Lower leg skin (tissue), 4 donors: ENCODE data around the gene RIOX2. TPM values are rescaled to one million over a fixed set of nuclear protein-coding genes. Genes with fewer than 3 reads are reported as not detected.

Source experiments
- DNase-seq, 2 donors: peaks; one replicate each; pipeline ENCODE4 v3.0.0-alpha.2; 2019; ENCODE audit warnings: low spot score in 2 of 2
- H3K4me3 ChIP-seq: fragments of 200-600 bp; sonication (generic); 2 replicates; pipeline ENCODE4 v1.5.1; 2017; ENCODE audit warnings: mild to moderate bottlenecking, low read depth; ENCODE audit not compliant: poor library complexity, severe bottlenecking
- CTCF ChIP-seq, 3 donors: fragments of 450-650 bp; IDR thresholded peaks; one replicate each; pipeline ENCODE4 v1.5.1; 2016; ENCODE audit warnings: antibody characterized with exemption in 3 of 3, mild to moderate bottlenecking in 3 of 3, moderate library complexity in 2 of 3
- POLR2A ChIP-seq, 2 donors: fragments of 450-650 bp; IDR thresholded peaks; one replicate each; pipeline ENCODE4 v1.6.1; 2016 to 2017; ENCODE audit warnings: antibody characterized with exemption in 2 of 2, mild to moderate bottlenecking in 1 of 2, moderate library complexity in 1 of 2
- WGBS, 2 donors: methylation state at CpG; one replicate each; pipeline ENCODE4 v1.1.5; 2018; 5-methylcytosine and 5-hydroxymethylcytosine counted together
- intact Hi-C: fragments of 100-400 bp; cut with DNase I; formaldehyde crosslinking; loops from one replicate; pipeline ENCODE4 v1.15.0; 2023; ENCODE audit warnings: low total_unique reads
- total RNA-seq, 4 donors: library from RNA; depleted of rRNA; stranded (reverse); fragments of >200 nt; gene quantifications; one replicate each; pipeline ENCODE4 v1.1.0, GENCODE V29; 2016

RIOX2 gene
- total RNA-seq, 4 donors from 2014 or later: 37.6 to 42.5 (median 40.7) TPM

- DNase-seq: no peak
- 92 to 93% methylated on average over 9 of the region's 9 CpGs for WGBS, 2 donors
- H3K4me3 ChIP-seq: no peak overlapping the region
- no peak for TF ChIP-seq POLR2A (IDR thresholded peaks at IDR 0.05)
- no peak for TF ChIP-seq CTCF (IDR thresholded peaks at IDR 0.05)
- intact Hi-C loops: no loop called here
Observed at GRCh38 chr3:97972976-97973375, 745 bp upstream of the RIOX2 start.

DNA sequence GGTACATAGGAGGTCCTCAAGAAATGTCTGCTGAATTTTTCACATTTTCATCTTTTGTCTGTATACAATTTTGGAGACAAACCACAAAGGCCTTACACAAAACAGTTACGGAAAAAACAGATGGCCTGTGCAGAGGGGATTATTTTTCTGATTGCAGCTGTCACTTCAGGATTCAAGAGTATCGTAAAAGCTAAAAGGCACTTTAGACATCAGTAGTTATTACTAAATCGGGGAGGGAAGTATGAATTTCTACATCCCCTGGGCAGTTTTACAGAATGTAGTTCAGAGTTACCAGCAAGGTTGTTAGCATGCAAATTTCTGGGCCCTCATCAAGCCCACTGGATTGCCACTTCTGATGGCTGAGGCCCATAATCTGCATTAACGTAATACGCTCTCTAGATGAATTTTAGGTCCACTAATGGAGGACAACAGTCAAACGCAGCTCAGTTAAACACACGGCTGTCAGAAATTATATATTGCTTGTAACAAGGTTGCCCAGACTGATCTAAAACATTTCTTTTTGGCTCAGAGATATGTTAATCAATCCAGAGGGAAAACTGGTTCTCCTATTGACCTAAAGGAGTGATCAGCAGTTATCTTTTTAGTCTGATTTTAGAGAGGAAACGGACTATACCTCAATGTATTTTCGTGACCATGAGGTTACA lies 1.1 kb downstream of the RIOX2 start:
- no peak overlapping the region for H3K4me3 ChIP-seq
- no peak for DNase-seq
- 54 to 60% methylated on average over 9 of the region's 9 CpGs for WGBS, 2 donors
- TF ChIP-seq POLR2A (IDR thresholded peaks at IDR 0.05): no peak
- no peak for TF ChIP-seq CTCF (IDR thresholded peaks at IDR 0.05)
- intact Hi-C loops: no loop called here

DNA sequence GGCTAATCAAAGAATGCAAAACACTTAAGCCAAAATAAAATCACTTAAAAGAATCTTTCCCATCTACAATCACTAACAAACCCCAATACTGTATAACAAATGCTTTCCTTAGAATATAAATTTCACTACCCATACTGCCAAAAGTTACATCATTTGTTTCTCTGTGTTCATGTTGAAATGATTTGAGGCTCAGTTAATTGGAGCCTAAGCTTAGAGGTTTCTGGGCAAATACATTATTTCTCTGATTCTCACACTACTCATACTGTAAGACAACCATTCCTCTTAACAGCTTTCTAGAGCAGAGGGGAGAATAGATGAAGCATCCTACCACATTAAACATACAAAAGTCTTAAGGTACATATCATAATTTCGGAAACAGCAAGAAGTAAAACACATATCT lies 2.1 kb downstream of the RIOX2 start:
- no peak overlapping the region for H3K4me3 ChIP-seq
- intact Hi-C loops: no loop called here
- WGBS, 2 donors: 65 to 70% methylated on average over 1 of the region's 1 CpG
- no peak for TF ChIP-seq POLR2A (IDR thresholded peaks at IDR 0.05)
- no peak for TF ChIP-seq CTCF (IDR thresholded peaks at IDR 0.05)
- DNase-seq: no peak

DNA sequence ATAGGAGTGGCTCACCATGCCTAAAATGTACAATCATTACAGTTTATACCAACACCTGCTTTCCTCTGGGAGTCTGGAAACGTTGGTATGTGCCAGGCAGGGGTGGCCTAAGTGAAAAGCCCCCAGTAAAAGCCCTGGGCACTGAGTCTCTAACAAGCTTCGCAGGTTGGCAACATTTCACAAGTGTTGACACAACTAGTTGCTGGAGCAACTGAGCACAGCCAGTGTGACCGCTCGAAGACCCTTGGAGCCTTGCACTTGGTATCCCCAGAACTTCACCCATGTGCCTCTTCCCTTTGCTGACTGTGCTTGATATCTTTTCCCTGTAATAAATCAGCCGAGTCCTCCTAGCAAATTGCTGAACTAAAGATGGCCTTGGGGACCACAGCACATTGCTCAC lies 2.7 kb downstream of the RIOX2 start:
- no peak overlapping the region for H3K4me3 ChIP-seq
- no peak for DNase-seq
- 78 to 89% methylated on average over 5 of the region's 5 CpGs for WGBS, 2 donors
- intact Hi-C loops: no loop called here
- TF ChIP-seq CTCF (IDR thresholded peaks at IDR 0.05): no peak
- no peak for TF ChIP-seq POLR2A (IDR thresholded peaks at IDR 0.05)

DNA sequence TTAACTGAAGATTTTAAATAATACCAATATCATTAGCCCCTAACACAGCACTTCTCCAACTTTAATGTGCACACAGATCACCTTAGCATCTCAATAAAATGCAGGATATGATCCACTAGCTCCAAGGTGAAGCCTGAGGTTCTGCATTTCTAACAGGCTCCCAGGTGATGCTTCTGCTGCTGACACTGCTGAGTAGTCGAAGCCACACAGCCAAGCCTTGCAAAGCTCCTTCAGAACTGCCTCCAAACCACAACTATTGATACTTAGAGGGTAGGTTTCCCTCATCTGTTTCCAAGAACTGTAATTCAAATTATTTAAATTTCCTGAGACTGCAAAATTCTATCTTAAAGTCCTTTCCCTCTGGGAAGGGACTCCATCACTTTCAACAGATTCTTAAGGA lies 3.9 kb downstream of the RIOX2 start:
- TF ChIP-seq CTCF (IDR thresholded peaks at IDR 0.05): no peak
- no peak overlapping the region for H3K4me3 ChIP-seq
- 79 to 80% methylated on average over 1 of the region's 1 CpG for WGBS, 2 donors
- intact Hi-C loops: no loop called here
- DNase-seq: no peak

- TF ChIP-seq POLR2A (IDR thresholded peaks at IDR 0.05): no peak
- intact Hi-C loops: no loop called here
- no peak overlapping the region for H3K4me3 ChIP-seq
- DNase-seq: no peak
- WGBS, 2 donors: 90 to 94% methylated on average over 8 of the region's 8 CpGs
Observed at GRCh38 chr3:97967966-97968365, 4.3 kb downstream of the RIOX2 start.
